Naive thymus-derived CD4-positive, alpha-beta T cell (primary cell): ENCODE measurements around the gene PTCD3. TPM values are rescaled to one million over a fixed set of nuclear protein-coding genes. Genes with fewer than 3 reads are reported as not detected.

Experiments
- ATAC-seq: fragments of 150-1000 bp; cut with Tn5 transposase; 2 replicates; pipeline ENCODE4 v1.10.0; 2021; ENCODE audit warnings: mild to moderate bottlenecking, moderate library complexity
- CTCF ChIA-PET: fragments of 350-600 bp; sonication (Branson Sonifier 250); formaldehyde crosslinking; loops from one replicate; lab custom pipeline; 2021; ENCODE audit warnings: antibody characterized with exemption; lab: Charles Lee
- POLR2A ChIA-PET: fragments of 350-600 bp; sonication (Branson Sonifier 250); formaldehyde crosslinking; loops from one replicate; lab custom pipeline; 2021; ENCODE audit warnings: antibody characterized with exemption, inconsistent platforms; lab: Charles Lee
- DNase-seq, 9 donors: peaks; one replicate each; pipeline versions ENCODE4 v3.0.0 to v3.0.0-alpha.2; 2020 to 2022; ENCODE audit warnings: mixed read lengths in 1 of 9
- H3K27ac ChIP-seq: one replicate; pipeline ENCODE4 v1.7.0; 2013; ENCODE audit warnings: mild to moderate bottlenecking, low read depth, low read length, moderate library complexity
- H3K27me3 ChIP-seq, 2 donors: one replicate each; pipeline ENCODE4 v1.7.0; 2013; ENCODE audit warnings: low read length in 2 of 2, mild to moderate bottlenecking in 2 of 2, moderate library complexity in 2 of 2; ENCODE audit not compliant: control insufficient read depth in 2 of 2, insufficient read depth in 2 of 2
- H3K36me3 ChIP-seq, 3 experiments: 1 replicate in 2 of 3; 2 replicates in 1 of 3; pipeline ENCODE4 v1.7.0; 2013; ENCODE audit warnings: low read length in 3 of 3, mild to moderate bottlenecking in 3 of 3, moderate library complexity in 1 of 3; ENCODE audit not compliant: insufficient read depth in 3 of 3, control insufficient read depth in 2 of 3
- H3K4me1 ChIP-seq, 2 donors: one replicate each; pipeline ENCODE4 v1.7.0; 2013; ENCODE audit warnings: low read length in 2 of 2, mild to moderate bottlenecking in 2 of 2, moderate library complexity in 1 of 2; ENCODE audit not compliant: control insufficient read depth in 2 of 2, insufficient read depth in 2 of 2
- H3K4me3 ChIP-seq: 2 replicates; pipeline ENCODE4 v1.7.0; 2013; ENCODE audit warnings: mild to moderate bottlenecking, low read length
- H3K9me3 ChIP-seq, 3 experiments: 1 replicate in 2 of 3; 2 replicates in 1 of 3; pipeline ENCODE4 v1.7.0; 2013; ENCODE audit warnings: low read length in 3 of 3; ENCODE audit not compliant: control insufficient read depth in 2 of 3
- H3K27ac Mint-ChIP-seq, 9 donors: one replicate each; pipeline ENCODE4 v1.8.0; 2020 to 2022; ENCODE audit warnings: mixed read lengths in 9 of 9, mild to moderate bottlenecking in 8 of 9, moderate library complexity in 5 of 9, inconsistent platforms in 2 of 9
- H3K27me3 Mint-ChIP-seq, 5 donors: one replicate each; pipeline ENCODE4 v1.8.0; 2021 to 2022; ENCODE audit warnings: mixed read lengths in 5 of 5, mild to moderate bottlenecking in 1 of 5
- H3K36me3 Mint-ChIP-seq, 5 donors: one replicate each; pipeline ENCODE4 v1.8.0; 2020 to 2022; ENCODE audit warnings: mixed read lengths in 5 of 5, mild to moderate bottlenecking in 3 of 5, inconsistent platforms in 1 of 5
- H3K4me1 Mint-ChIP-seq, 7 donors: one replicate each; pipeline ENCODE4 v1.8.0; 2020 to 2022; ENCODE audit warnings: mixed read lengths in 7 of 7, mild to moderate bottlenecking in 3 of 7, inconsistent platforms in 1 of 7
- H3K4me3 Mint-ChIP-seq, 10 donors: one replicate each; pipeline ENCODE4 v1.8.0; 2020 to 2022; ENCODE audit warnings: mild to moderate bottlenecking in 10 of 10, mixed read lengths in 10 of 10, moderate library complexity in 6 of 10, inconsistent platforms in 2 of 10
- H3K9me3 Mint-ChIP-seq, 11 donors: one replicate each; pipeline ENCODE4 v1.8.0; 2020 to 2022; ENCODE audit warnings: mixed read lengths in 11 of 11, mild to moderate bottlenecking in 4 of 11, inconsistent platforms in 1 of 11, moderate library complexity in 1 of 11
- intact Hi-C, 2 donors: fragments of 100-400 bp; cut with micrococcal nuclease; formaldehyde crosslinking; loops; one replicate each; pipeline ENCODE4 v1.15.1; 2023
- polyA plus RNA-seq, 2 donors: library from polyadenylated mRNA; unstranded; fragments of 300-500 nt; fragmentation: Illumina TruSeq; gene quantifications; one replicate each; pipeline ENCODE4 v1.2.3, GENCODE V29; 2021
- total RNA-seq, 6 experiments: library from RNA in 5 of 6; stranded (reverse) in 5 of 6; gene quantifications; 1 replicate in 5 of 6; 2 replicates in 1 of 6; pipeline ENCODE4 v1.2.3 and lab custom pipeline; 2021 to 2026

The PTCD3 gene
- total and polyA plus RNA-seq, 7 experiments from 2014 or later = 47.5 to 207 (median 150) TPM

- Mint-ChIP-seq H3K4me1 (peaks cover 8 to 31% (median 13%) of the 10 kb centered on the region in 7 donors), H3K9me3 (peaks cover 0 to 12% (median 0%) of the 10 kb centered on the region in 11 donors), H3K27ac (peak overlapping the region in 1 of 9 donors; percentile 4), H3K36me3 (peaks cover 38 to 81% (median 65%) of the 10 kb centered on the region in 5 donors), H3K27me3 (no peaks in the 10 kb centered on the region), H3K4me3 (no peak overlapping the region)
- CTCF ChIA-PET = interaction anchor here (1.2 kb wide), 1 partner anchor 238 kb away, joined by 3 read pairs; no protein-coding TSS in a partner anchor
- no peaks in the 10 kb centered on the region for H3K27me3 ChIP-seq
- H3K36me3 ChIP-seq = peaks cover 9 to 76% (median 17%) of the 10 kb centered on the region in 3 experiments
- ATAC-seq (no peak), DNase-seq (no peak)
- H3K9me3 ChIP-seq = no peaks in the 10 kb centered on the region
- H3K4me3 ChIP-seq = no peak overlapping the region
- peaks cover 12 to 14% of the 10 kb centered on the region in 2 donors for H3K4me1 ChIP-seq
- no peak overlapping the region for H3K27ac ChIP-seq
- POLR2A ChIA-PET = interaction anchor here (0.9 kb wide), 1 partner anchor 26 kb away, joined by 3 read pairs; no protein-coding TSS in a partner anchor
- intact Hi-C loops = no loop called here
Measured at GRCh38 chr2:86066007-86066578, 39.9 kb upstream of the PTCD3 start.

DNA sequence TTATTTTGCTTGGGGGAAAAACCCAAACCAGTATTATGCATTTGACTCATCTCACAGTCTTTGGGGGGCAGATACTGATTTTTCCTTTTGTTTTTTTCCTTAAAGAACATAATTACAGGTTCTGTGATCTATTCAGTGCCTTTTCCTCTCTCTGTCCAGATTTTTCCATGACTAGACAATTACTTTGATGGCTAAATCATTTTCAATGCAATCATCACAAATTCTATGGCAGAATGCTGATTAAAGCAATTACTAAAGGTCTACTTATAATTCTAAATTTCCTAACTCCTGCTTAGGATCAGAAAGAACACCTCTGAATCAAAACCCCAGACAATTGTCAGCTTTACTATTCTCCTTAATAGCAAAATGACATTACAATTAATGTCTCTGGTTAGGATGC is 39.1 kb upstream of the PTCD3 start:
- no peaks in the 10 kb centered on the region for H3K27me3 Mint-ChIP-seq
- POLR2A ChIA-PET = interaction anchor here (0.7 to 1.4 kb wide), 5 partner anchors 10 to 39 kb away, joined by 3 to 6 read pairs (median 3); partner anchors contain the start of genes POLR1A and PTCD3
- intact Hi-C loops = no loop called here

GRCh38 chr2:86068136-86068588 is 37.9 kb upstream of the PTCD3 start:
- ATAC-seq (peak; percentile 83), DNase-seq (peak in 7 of 9 donors; percentile 22 to 47 (median 38))
- Mint-ChIP-seq H3K27ac (peak overlapping the region in 8 of 9 donors; percentile 23 to 88 (median 44)), H3K4me3 (peak overlapping the region in 7 of 10 donors; percentile 21 to 57 (median 52)), H3K36me3 (peaks cover 33 to 75% (median 59%) of the 10 kb centered on the region in 5 donors), H3K9me3 (peaks cover 0 to 12% (median 0%) of the 10 kb centered on the region in 11 donors), H3K4me1 (peaks cover 10 to 34% (median 13%) of the 10 kb centered on the region in 7 donors), H3K27me3 (no peaks in the 10 kb centered on the region)
- intact Hi-C loops = no loop called here
- Histone ChIP-seq H3K36me3 (peaks cover 9 to 72% (median 17%) of the 10 kb centered on the region in 3 experiments), H3K27ac (no peak overlapping the region), H3K27me3 (no peaks in the 10 kb centered on the region), H3K9me3 (no peaks in the 10 kb centered on the region), H3K4me3 (no peak overlapping the region), H3K4me1 (peaks cover 12 to 14% of the 10 kb centered on the region in 2 donors)
- ChIA-PET POLR2A (interaction anchor here (0.6 to 1.4 kb wide), 6 partner anchors 31 to 711 kb away, joined by 3 to 7 read pairs (median 4); partner anchors contain the start of genes POLR1A and PTCD3), CTCF (interaction anchor here (0.7 to 1.8 kb wide), 4 partner anchors 8 to 241 kb away, joined by 3 to 9 read pairs (median 4); no protein-coding TSS in a partner anchor)

More for the DNA sequence above, 39.1 kb upstream of the PTCD3 start:
- no peak overlapping the region for H3K4me3 ChIP-seq
- Mint-ChIP-seq H3K9me3 (peaks cover 0 to 12% (median 0%) of the 10 kb centered on the region in 11 donors), H3K36me3 (peaks cover 38 to 83% (median 66%) of the 10 kb centered on the region in 5 donors), H3K4me1 (peaks cover 8 to 28% (median 13%) of the 10 kb centered on the region in 7 donors), H3K27ac (peak overlapping the region in 1 of 9 donors; percentile 70), H3K4me3 (no peak overlapping the region)
- no peaks in the 10 kb centered on the region for H3K9me3 ChIP-seq
- H3K27me3 ChIP-seq = no peaks in the 10 kb centered on the region
- peaks cover 9 to 74% (median 17%) of the 10 kb centered on the region in 3 experiments for H3K36me3 ChIP-seq
- H3K4me1 ChIP-seq = peaks cover 12 to 14% of the 10 kb centered on the region in 2 donors
- CTCF ChIA-PET = interaction anchor here (0.7 to 1.8 kb wide), 2 partner anchors 11 to 180 kb away, joined by 3 to 9 read pairs; no protein-coding TSS in a partner anchor
- ATAC-seq (no peak), DNase-seq (no peak)
- H3K27ac ChIP-seq = no peak overlapping the region

- intact Hi-C loops = no loop called here
- Histone ChIP-seq H3K9me3 (no peaks in the 10 kb centered on the region), H3K4me3 (no peak overlapping the region), H3K27ac (no peak overlapping the region), H3K4me1 (peaks cover 12 to 14% of the 10 kb centered on the region in 2 donors), H3K27me3 (no peaks in the 10 kb centered on the region), H3K36me3 (peaks cover 9 to 72% (median 17%) of the 10 kb centered on the region in 3 experiments)
- Mint-ChIP-seq H3K9me3 (peaks cover 0 to 8% (median 0%) of the 10 kb centered on the region in 11 donors), H3K4me1 (peaks cover 10 to 37% (median 13%) of the 10 kb centered on the region in 7 donors), H3K27me3 (no peaks in the 10 kb centered on the region), H3K27ac (no peak overlapping the region), H3K4me3 (no peak overlapping the region), H3K36me3 (peaks cover 32 to 74% (median 58%) of the 10 kb centered on the region in 5 donors)
- POLR2A ChIA-PET = interaction anchor here (0.6 to 1.2 kb wide), 3 partner anchors 32 to 712 kb away, joined by 3 to 5 read pairs (median 4); no protein-coding TSS in a partner anchor
- ATAC-seq = no peak
- no peak for DNase-seq
- CTCF ChIA-PET = interaction anchor here (0.7 to 1.8 kb wide), 4 partner anchors 9 to 241 kb away, joined by 3 to 9 read pairs (median 4); no protein-coding TSS in a partner anchor
Measured at GRCh38 chr2:86068648-86069047, 37.4 kb upstream of the PTCD3 start.

DNA sequence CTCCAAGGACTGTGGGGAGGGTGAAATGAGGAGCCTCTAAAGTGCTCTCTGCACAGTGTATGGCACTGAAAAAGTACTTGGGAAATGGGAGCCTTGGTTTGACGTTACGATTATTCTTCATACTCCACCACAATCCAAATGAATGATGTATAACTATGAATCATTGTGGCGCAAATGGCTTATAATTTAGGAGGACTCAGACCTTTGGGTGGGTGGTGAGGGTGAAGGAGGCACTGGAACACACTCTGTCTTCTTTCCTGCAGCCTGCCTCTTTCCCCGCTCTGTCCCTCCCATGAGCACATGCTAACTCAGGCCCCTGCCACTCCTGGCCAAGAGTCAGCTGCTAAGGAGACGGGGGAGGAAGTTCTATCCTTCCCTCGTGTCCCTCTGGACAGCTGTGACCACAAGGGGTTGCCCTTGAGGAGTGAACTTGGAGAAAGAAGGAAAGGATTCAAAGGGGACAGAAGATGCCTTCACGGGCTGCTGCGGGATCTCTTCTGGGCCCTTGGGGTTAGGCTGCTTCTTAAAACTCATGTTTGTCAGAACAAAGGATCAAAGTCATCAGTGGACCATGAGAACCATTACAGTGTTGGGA is 36.8 kb upstream of the PTCD3 start:
- Mint-ChIP-seq H3K9me3 (peaks cover 0 to 6% (median 0%) of the 10 kb centered on the region in 11 donors), H3K4me1 (peaks cover 10 to 37% (median 13%) of the 10 kb centered on the region in 7 donors), H3K27ac (peak overlapping the region in 5 of 9 donors; percentile 8 to 75 (median 24)), H3K36me3 (peaks cover 29 to 71% (median 53%) of the 10 kb centered on the region in 5 donors), H3K4me3 (peak overlapping the region in 1 of 10 donors; percentile 19), H3K27me3 (no peaks in the 10 kb centered on the region)
- Histone ChIP-seq H3K27me3 (no peaks in the 10 kb centered on the region), H3K9me3 (no peaks in the 10 kb centered on the region), H3K4me1 (peaks cover 12 to 14% of the 10 kb centered on the region in 2 donors), H3K4me3 (no peak overlapping the region), H3K27ac (no peak overlapping the region), H3K36me3 (peaks cover 9 to 72% (median 12%) of the 10 kb centered on the region in 3 experiments)
- DNase-seq (no peak), ATAC-seq (no peak)
- ChIA-PET CTCF (interaction anchor here (1.4 to 1.5 kb wide), 2 partner anchors 10 to 242 kb away, joined by 3 to 4 read pairs; no protein-coding TSS in a partner anchor), POLR2A (interaction anchor here (1.1 to 1.2 kb wide), 2 partner anchors 32 to 183 kb away, joined by 3 to 5 read pairs; no protein-coding TSS in a partner anchor)
- intact Hi-C loops = no loop called here
